ENCODE results near the gene MRPL43. TPM values are rescaled to one million over a fixed set of nuclear protein-coding genes. Genes with fewer than 3 reads are reported as not detected.
A peak's percentile ranks its signal among the peaks of the same experiment; 100 is the strongest.

The MRPL43 gene
- total and polyA plus RNA-seq, 2 donors (not counting 1 experiment from before 2014, with no cell fraction given) = 56.2 to 99.4 TPM

DNA sequence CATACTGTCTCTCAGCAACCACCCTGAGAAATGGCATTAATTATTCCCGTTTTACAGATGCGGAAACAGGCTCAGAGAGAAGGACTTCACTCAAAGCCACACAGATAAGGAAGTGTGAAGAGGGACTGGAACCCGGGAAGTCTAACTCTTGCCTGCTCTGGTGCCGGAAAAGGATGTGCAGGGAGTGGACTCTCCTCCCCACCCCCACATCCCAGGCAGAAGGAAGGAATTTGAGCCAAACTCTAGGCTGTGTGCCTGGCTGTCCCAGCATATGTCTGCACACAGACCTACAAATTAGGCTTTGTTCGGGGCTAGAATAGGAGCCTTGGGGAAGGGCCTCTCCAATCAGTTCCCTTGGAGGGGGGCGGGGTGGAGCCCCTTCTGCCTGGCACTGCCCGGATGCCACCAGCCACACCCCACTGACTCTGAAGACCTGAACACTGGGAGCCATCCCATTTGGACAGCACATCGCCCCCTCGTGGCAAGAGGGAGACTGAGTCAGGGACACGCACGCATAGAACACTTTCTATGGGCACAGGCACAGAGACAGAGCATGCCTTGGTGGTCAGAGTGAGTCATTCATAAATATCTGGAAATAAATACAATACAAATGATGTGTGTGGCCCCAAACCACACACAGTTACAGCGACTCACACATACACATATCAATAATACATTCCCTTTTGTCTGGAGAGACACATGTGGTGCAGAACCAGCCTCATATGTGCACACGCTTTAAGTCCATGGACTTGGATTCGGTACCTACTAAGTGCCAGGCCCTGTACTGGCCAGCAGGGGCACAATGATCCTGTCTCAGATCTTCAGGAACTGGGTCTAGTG is 25.4 kb upstream of the MRPL43 start:
- CTCF ChIA-PET = interaction anchor here (0.9 to 2.1 kb wide), 5 partner anchors 9 to 55 kb away, joined by 3 to 16 read pairs (median 4); partner anchors contain the start of gene LZTS2
- H3K4me3 ChIP-seq (ENCODE audit: control extremely low read depth in 1 of 5, extremely low read depth in 1 of 5, insufficient read depth in 1 of 5, low read depth in 2 of 5, low read length in 4 of 5) = no peak overlapping the region
- H3K79me2 ChIP-seq (ENCODE audit: control insufficient read depth, insufficient read depth, low read length) = no peaks in the 10 kb centered on the region
- Mint-ChIP-seq H3K9me3 (ENCODE audit: insufficient read depth) (no peaks in the 10 kb centered on the region), H3K27me3 (peaks cover 27% of the 10 kb centered on the region), H3K4me3 (no peak overlapping the region), H3K27ac (no peak overlapping the region), H3K4me1 (peaks cover 16% of the 10 kb centered on the region)
- no peak overlapping the region for H2AFZ ChIP-seq (ENCODE audit: insufficient read depth, low read depth, low read length, poor library complexity, severe bottlenecking)
- no peak for TF ChIP-seq EZH2 (IDR thresholded peaks at IDR 0.05; ENCODE audit: borderline replicate concordance, insufficient read depth, low read depth, low read length, poor library complexity, severe bottlenecking)
- TF ChIP-seq, protein P1, sequence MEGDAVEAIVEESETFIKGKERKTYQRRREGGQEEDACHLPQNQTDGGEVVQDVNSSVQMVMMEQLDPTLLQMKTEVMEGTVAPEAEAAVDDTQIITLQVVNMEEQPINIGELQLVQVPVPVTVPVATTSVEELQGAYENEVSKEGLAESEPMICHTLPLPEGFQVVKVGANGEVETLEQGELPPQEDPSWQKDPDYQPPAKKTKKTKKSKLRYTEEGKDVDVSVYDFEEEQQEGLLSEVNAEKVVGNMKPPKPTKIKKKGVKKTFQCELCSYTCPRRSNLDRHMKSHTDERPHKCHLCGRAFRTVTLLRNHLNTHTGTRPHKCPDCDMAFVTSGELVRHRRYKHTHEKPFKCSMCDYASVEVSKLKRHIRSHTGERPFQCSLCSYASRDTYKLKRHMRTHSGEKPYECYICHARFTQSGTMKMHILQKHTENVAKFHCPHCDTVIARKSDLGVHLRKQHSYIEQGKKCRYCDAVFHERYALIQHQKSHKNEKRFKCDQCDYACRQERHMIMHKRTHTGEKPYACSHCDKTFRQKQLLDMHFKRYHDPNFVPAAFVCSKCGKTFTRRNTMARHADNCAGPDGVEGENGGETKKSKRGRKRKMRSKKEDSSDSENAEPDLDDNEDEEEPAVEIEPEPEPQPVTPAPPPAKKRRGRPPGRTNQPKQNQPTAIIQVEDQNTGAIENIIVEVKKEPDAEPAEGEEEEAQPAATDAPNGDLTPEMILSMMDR (IDR thresholded peaks at IDR 0.05) = peak; percentile 83
- intact Hi-C loops (cut with micrococcal nuclease) = loop anchor here (1.0 to 5.0 kb wide), 3 partner anchors 13 to 340 kb away; partner anchors contain the start of genes LZTS2, PDZD7 and SFXN3
- DNase-seq (peak; percentile 77), ATAC-seq (ENCODE audit: low read depth) (peak; percentile 86)
- POLR2A ChIA-PET = interaction anchor here (0.6 kb wide), 1 partner anchor 43 kb away, joined by 3 read pairs; the partner anchor contains the start of gene SEMA4G
- no peaks in the 10 kb centered on the region for H4K20me1 ChIP-seq (ENCODE audit: control insufficient read depth, insufficient read depth, low read length, poor library complexity, severe bottlenecking)
- no peaks in the 10 kb centered on the region for H3K9me3 ChIP-seq (ENCODE audit: control extremely low read depth in 1 of 3, control insufficient read depth in 2 of 3, insufficient read depth in 1 of 3, low read length in 2 of 3)
- H3K4me1 ChIP-seq (ENCODE audit: control insufficient read depth in 2 of 2, insufficient read depth in 2 of 2, low read length in 2 of 2) = peaks cover 8 to 14% of the 10 kb centered on the region in 2 donors
- WGBS (ENCODE audit: insufficient coverage) = 6% methylated on average over 8 of the region's 14 CpGs
- H3K27ac ChIP-seq (ENCODE audit: low read length in 2 of 2) = no peak overlapping the region
- H3K9ac ChIP-seq (ENCODE audit: low read length) = no peak overlapping the region
- H3K36me3 ChIP-seq (replicated peaks in 1 of 2; ENCODE audit: control extremely low read depth in 1 of 2, control insufficient read depth in 1 of 2, extremely low read depth in 1 of 2, insufficient read depth in 2 of 2, low read length in 1 of 2) = no peaks in the 10 kb centered on the region
- H3K27me3 ChIP-seq (replicated peaks in 1 of 4; ENCODE audit: control extremely low read depth in 1 of 4, control insufficient read depth in 3 of 4, insufficient read depth in 4 of 4, low read length in 3 of 4) = peaks cover 0 to 32% (median 18%) of the 10 kb centered on the region in 4 experiments
- H3K4me2 ChIP-seq (replicated peaks; ENCODE audit: low read depth, low read length, poor library complexity, severe bottlenecking) = peak overlapping the region; percentile 27

Data from B cell (primary cell).